Stimulated activated CD8-positive, alpha-beta memory T cell treated with anti-CD3 and anti-CD28 coated beads, Interleukin-15, amount 100 ng/mL, for 1 hour (primary cell): ENCODE measurements around the gene OR52A5.
A peak's percentile ranks its signal among the peaks of the same experiment; 100 is the strongest.
"Not testable (repeated sequence)": the region's sequence is repeated elsewhere in the genome, so short reads cannot be mapped to it uniquely, and the experiment has no call there.

Experiments used
- DNase-seq: peaks from one replicate; pipeline ENCODE4 v3.0.0-alpha.2; 2020; ENCODE audit warnings: low read depth

Gene OR52A5

GRCh38 chr11:5137996-5138395, at the start of gene OR52A5:
TSS of gene OR52A5 (minus strand) at chr11:5138356. CDS start at chr11:5132642, 5,714 bp downstream.
- no peak for DNase-seq

GRCh38 chr11:5178046-5178837, 40.1 kb upstream of the OR52A5 start:
- no peak for DNase-seq

- DNase-seq = no peak
Measured at GRCh38 chr11:5174934-5175333, 36.8 kb upstream of the OR52A5 start.

GRCh38 chr11:5171856-5172255, 33.7 kb upstream of the OR52A5 start:
- no peak for DNase-seq

- not testable (repeated sequence) for DNase-seq
Measured at GRCh38 chr11:5165898-5166297, 27.7 kb upstream of the OR52A5 start.

- DNase-seq = not testable (repeated sequence)
Measured at GRCh38 chr11:5164807-5165206, 26.7 kb upstream of the OR52A5 start.

GRCh38 chr11:5161045-5161444, 22.9 kb upstream of the OR52A5 start:
- not testable (repeated sequence) for DNase-seq

- not testable (repeated sequence) for DNase-seq
Measured at GRCh38 chr11:5160217-5160616, 22.1 kb upstream of the OR52A5 start.

GRCh38 chr11:5159806-5160205, 21.6 kb upstream of the OR52A5 start:
- DNase-seq = no peak

- DNase-seq = no peak
Measured at GRCh38 chr11:5154657-5155056, 16.5 kb upstream of the OR52A5 start, which contains the start of gene OR52A1. TSS of gene OR52A1 (minus strand) at chr11:5154757. CDS start at chr11:5152369, 2,388 bp downstream.

- DNase-seq = no peak
Measured at GRCh38 chr11:5153574-5154431, 15.6 kb upstream of the OR52A5 start.

- no peak for DNase-seq
Measured at GRCh38 chr11:5151713-5152153, 13.6 kb upstream of the OR52A5 start.

GRCh38 chr11:5144206-5144605, 6.0 kb upstream of the OR52A5 start:
- not testable (repeated sequence) for DNase-seq

- DNase-seq = no peak
Measured at GRCh38 chr11:5137014-5137413, 1.1 kb downstream of the OR52A5 start.

GRCh38 chr11:5136261-5136660, 1.9 kb downstream of the OR52A5 start:
- DNase-seq = no peak

- no peak for DNase-seq
Measured at GRCh38 chr11:5131584-5132335, 6.4 kb downstream of the OR52A5 start.

GRCh38 chr11:5129457-5129877, 8.7 kb downstream of the OR52A5 start:
- no peak for DNase-seq

- DNase-seq = no peak
Measured at GRCh38 chr11:5124891-5125620, 13.1 kb downstream of the OR52A5 start.

GRCh38 chr11:5123802-5124521, 14.2 kb downstream of the OR52A5 start:
- peak; percentile 15 for DNase-seq

GRCh38 chr11:5118893-5119292, 19.3 kb downstream of the OR52A5 start:
- no peak for DNase-seq

GRCh38 chr11:5117588-5117987, 20.6 kb downstream of the OR52A5 start:
- DNase-seq = no peak
